ENCODE data around the gene CPTP.

Gene CPTP

DNA sequence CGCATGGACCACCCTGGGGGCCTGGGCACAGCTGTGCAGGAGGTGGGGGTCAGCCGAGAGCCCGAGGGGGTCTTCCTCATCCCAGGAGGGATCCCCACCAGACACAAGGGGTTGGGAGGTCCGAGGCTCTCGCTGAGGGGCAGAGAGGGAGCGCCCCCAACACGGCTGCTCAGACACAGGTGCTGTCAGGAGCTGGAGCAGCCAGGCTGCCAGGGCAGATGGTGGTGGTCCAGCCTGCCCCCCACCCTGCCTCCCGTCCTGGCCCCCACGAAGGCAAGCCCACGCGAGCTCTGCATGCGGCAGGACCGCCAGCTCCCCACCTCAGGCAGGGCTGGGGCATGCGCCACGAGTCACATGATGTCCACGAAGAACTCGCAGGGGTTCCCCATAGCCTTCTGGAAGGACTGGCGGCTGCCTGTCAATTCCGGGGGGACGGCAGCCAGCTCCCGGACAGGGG, 11.2 kb downstream of the CPTP start:
- no peak for DNase-seq (ENCODE audit: low read depth)

DNA sequence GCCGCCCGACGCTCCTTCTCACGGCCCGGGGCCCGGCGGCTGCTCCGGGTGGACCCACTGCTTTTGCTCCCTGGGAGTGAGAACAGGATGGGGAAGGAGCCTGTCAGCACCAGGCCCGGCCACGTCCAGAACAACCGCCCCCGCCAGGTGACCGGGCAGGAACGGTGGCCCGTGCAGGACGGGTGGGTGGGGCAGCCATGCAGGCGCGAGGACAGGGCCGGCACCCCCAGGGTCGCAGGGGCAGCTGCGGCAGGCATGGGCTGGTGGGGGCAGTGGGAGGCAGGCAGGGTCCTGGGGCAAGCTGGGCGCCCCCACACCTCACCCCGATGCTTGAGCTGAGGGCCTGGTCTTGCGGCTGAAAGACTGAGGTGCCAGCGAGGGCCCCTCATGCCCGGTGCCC, 11.8 kb downstream of the CPTP start:
- DNase-seq (ENCODE audit: low read depth): no peak

DNA sequence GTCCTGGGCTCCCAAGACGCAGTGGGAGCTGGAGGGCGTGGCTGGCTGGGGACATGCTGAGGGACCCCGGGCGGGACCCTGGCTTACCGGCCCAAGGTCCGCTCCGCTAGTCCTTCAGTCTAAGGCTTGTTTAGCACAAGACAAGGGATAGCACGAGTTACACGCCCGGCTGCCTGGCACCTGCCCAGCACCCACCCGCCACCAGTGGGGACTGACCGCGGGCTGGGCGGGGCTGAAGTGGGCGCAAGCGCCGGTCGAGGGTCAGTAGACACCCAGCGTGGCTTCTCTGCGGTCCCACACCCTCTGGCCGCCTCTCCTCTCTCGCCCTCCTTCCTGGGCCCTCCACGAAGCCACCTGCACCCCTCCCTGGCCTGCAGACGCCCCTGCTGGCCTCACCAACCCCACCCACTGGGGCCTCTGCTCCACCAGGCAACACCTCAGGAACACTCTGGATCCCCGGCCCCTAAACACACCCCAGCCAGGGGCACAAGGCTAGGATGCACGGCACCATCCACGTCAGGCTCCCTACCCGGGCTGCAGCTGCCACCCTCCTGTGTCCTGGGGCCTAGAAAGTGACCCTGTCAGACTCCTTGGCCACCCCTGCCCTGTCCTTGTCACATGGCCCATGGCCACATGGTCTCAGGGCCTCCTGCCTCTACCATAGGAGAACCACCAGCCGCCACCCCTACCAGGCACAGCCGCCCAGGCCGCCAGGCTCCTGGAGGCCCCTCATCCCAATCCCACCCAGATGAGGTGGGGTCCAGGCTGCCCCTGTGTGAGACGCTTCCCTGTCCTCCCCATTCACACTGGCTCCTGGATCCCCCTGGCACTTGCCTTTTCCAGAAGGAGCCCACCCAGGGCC, 12.6 kb downstream of the CPTP start:
- no peak for DNase-seq (ENCODE audit: low read depth)

DNA sequence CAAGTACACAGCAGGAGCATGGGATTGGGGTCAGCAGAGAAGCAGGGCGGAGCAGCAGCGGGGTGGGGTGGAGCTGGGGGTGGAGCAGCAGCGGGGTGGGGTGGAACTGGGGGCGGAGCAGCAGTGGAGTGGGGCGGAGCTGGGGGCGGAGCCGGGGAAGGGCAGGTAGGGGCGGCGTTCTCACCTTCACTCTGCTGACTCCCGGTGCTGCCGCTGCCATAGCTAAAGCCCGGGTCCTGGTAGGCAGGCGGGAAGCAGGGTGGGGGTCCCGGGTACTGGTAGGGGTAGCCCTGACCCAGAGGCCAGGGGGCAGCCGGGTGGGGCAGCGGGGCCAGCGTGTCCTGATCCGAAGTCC, 13.2 kb downstream of the CPTP start:
- DNase-seq (ENCODE audit: low read depth): peak; percentile 20

DNA sequence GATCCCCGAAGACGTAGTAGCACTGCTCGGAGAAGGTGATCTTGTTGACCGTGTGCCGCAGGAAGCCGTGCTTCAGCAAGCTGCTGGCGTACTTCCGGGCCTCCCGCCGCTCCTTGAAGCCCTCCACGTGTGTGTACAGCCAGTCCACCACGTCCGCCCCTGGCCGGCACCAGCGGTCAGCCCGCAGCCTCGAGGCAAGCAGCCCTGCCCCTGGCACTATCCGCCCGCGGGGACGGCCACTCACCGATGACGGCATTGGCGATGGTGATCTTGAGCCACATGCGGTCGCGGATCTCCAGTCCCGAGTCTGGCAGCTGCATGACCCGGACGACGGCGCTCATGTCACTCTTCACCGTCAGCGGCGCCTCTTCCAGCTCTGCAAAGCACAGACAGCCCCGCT, 13.7 kb downstream of the CPTP start:
- DNase-seq (ENCODE audit: low read depth): no peak

DNA sequence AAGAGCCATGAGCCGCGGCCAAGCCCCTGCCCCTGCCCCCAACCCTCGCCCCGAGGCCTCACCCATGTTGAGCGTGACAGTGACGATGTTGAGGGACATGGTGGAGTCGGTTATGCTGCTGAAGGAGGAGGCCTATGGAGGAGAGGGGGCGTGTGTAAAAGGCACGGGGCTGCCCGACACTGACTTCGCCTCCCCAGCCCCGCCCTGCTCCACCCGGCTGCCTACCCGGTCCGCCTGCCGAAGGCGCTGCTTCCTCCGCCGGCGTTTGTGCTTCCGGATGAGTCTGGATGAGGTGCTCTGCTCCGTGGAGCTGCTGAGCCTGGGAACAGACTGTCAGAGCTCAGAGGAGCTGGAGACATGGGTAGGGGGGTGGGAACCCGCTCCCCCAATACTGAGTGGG, 15.6 kb downstream of the CPTP start:
- no peak for DNase-seq (ENCODE audit: low read depth)

DNA sequence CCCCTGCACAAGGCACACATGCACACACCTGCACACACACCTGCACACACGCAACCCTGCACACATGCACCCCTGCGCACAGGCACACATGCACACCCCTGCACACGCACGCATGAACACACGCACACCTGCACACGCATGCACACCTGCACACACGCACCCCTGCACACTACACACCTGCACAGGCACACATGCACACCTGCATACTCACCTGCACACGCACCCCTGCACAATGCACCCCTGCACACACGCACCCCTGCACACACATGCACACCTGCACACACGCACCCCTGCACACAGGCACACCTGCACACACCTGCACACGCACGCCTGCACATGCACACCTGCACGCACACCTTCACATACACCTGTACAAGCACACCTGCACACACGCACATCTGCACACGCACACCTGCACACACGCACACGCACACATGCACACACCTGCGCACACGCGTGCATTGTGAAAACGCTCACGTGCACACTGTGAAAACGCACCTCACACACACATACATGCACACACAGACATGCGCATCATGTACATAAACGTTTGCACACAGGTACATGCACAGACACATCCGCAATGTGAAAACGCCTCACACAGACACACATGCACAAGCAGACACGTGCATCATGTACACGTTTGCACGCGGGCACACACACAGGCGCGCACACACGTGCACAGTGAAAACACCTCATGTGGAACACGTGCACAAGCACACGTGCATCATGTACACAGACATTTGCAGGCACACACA, 16.4 kb downstream of the CPTP start:
- no peak for DNase-seq (ENCODE audit: low read depth)

DNA sequence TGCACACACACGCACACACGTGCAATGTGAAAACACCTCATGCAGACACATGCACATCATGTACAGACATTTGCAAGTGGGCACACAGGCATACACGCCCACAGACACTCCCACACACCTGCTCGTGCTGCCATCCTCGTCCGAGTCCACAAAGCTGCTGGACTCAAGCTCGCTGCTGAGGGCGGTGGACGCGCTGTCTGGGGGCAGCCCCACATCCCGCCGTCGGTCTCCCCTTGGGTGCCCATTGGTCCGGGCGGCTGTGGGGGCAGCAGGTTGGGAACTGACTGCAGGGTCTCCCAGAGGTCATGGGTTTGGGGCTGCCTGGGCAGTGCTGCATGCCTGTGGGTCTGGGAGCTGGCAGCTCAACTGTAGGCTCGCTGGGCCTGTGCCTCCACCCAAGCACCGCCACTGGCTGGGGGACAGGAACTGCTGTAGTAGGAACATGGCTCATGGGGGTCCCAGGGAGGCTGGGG, 17.0 kb downstream of the CPTP start:
- DNase-seq (ENCODE audit: low read depth): no peak

DNA sequence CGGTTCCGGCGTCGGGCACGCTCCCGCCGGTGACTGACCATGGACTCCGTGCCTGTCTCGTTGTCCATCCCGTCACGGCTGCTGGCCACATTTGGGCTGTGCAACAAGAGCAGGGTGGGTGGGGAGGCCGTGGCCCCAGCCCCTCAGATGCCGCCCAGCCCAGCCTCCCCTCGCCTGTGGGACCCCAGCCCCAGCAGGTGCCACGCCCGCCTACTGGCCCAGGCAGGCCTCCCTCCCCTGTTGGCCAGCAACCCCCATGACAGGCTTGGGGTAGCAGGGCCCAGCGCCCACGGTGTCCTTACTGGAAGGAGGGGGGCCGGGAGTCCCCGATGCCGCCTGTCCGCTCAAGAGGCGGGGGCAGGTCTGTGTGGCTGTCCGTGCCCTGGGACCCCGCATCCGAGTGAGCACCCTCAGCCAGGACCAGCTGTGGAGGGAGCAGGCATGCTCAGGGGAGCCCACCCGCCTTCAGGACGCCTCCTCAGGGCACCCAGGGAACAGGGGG, 17.5 kb downstream of the CPTP start:
- DNase-seq (ENCODE audit: low read depth): no peak

DNA sequence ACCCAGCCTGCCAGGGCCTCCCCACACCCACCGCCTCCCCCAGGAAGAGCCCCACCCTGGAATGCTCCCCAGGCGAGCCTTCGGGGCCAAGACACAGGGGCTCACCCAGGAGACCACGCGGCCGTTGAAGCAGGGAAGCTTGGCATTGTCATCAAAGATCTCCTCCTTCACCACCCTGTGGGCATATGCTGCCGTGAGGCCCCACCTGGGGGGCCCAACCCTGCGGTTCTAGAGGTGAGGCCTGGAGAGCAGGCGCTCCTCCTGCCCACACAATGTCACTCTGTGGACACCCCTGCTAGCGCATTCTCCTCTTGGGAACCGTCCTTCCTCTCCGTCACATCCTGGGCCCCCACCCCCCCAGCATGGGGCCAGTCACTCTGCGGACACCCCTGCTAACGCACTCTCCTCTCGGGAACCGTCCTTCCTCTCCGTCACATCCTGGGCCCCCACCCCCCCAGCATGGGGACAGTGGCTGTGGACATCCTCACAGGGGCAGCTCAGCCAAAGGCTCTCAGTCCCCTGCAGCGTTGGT, 18.0 kb downstream of the CPTP start:
- no peak for DNase-seq (ENCODE audit: low read depth)

DNA sequence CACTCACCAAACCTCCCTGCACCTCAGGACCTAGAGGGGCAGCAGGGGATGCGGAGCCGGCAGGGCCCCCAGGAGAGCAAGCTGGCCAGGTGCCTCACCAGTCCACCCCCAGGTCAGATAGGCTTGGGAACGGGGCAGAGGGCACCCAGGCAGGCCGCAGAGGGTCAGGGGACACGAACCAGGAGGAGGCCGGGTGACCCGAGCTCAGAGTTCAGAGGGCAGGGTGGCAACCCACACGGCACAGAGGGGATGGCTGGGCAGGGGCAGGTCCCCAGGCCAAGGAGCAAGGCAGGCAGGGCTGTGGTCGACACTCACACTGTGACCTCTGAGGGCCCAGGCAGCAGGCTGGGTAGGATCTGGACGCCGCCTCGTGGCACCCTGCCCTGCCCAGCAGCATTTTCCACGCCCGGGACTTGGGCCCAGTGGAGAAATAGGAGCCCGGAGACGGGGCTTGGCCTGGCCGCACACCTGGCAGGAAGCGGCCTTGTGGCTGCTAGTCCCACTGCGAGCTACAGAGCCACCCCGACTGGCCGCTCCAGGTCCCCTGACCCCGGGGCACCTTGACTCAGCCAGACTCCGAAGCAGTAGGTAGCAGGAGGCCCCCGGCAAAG, 19.3 kb downstream of the CPTP start:
- DNase-seq (ENCODE audit: low read depth): no peak

DNA sequence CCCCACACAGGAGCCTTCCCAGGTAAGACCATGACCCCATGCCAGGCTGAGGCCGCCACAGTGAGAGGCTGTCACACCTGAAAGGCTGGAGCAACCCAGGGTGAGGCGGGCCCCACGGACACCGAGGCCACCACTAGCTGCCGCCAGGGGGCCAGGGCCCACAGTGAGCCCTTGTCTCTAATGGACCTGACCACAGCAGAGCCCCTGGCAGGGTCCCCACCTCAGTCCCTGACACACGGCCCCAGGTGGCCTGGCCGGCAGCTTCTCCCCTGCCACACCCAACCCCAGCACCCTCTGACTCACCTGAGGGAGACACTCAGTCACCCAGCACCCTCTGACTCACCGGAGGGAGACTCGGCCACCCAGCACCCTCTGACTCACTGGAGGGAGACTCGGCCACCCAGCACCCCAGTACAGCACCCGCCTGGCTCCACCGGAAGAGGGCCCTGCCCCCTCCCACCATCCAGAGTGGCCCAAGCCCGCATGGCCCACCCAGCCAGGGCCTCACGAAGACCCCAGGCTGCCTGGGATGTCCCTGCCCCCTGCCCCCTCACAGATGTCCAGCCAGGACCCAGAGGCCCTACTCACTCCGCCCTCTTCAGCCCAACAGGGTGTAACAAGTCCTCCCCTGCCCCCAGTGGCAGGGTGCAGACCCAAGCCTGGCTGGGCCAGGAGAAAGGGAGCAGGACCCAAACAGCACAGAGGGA, 20.2 kb downstream of the CPTP start:
- DNase-seq (ENCODE audit: low read depth): no peak

DNA sequence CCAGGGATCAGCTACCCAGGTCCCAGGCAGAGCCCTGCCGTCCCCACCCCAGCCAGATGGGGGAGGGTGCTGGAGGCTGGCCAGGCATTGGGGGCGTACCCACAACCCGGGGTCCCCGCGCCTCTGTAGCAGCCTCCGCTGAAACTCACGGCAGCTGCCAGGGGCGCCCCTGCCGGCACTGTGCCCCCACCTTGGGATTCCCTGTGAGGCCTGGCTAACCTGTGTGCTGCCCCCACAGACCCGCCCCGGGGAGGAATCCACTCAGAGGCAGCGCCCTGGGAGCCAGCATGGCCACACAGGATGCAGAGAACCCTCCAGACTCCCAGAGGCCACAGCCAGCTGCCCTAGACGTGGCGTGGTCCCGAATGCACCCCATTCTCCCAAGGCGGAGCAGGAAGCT, 20.8 kb downstream of the CPTP start:
- DNase-seq (ENCODE audit: low read depth): no peak

DNA sequence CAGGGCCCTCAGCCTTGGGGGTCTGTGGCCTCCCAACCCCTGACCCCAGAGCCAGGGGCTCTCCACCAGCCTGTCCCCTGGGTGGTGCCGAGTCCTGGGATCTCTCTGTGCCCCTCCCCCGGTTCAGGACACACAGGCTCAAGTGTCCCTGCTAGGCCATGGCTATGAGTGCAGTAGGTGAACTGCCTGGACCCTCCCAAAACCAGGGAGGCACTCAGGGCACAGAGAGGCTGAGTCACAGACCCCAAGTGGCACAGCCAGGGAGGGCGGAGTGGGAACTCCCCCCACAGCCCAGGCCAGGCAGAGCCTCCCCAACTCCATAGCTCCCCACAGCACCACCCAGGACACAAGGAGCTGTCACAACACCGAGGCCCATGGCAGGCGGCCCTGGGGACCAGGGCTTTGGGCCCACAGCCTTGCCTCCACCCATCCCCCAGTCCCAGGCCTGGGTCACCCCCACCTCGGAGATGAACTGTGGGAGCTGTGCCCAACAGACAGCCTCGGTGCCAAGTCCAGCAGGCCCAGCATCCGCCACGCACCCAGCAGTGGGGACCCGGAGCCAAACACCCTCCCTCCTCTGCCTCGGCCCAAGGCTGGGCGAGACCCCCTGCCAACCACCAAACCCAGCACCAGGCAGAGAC, 21.4 kb downstream of the CPTP start:
- DNase-seq (ENCODE audit: low read depth): no peak

DNA sequence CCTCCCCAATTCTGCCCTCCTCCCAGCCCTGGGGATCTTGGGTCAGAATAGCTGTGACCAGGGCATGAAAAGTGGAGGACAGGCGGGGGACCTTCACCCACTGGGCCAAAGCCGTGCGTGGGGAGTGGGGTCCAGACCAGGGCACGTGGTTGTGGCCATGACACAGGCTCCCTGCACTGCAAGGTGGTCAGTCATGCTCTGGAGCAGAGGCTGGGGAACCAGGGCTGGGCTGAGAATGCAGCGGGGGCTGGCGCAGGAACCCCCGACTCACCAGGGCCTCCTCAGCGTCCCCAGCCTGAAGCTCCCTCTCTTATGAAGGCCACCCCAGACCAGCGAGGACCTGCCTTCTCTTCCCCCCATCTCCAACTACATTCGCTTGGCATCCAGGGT, 21.9 kb downstream of the CPTP start:
- no peak for DNase-seq (ENCODE audit: low read depth)

DNA sequence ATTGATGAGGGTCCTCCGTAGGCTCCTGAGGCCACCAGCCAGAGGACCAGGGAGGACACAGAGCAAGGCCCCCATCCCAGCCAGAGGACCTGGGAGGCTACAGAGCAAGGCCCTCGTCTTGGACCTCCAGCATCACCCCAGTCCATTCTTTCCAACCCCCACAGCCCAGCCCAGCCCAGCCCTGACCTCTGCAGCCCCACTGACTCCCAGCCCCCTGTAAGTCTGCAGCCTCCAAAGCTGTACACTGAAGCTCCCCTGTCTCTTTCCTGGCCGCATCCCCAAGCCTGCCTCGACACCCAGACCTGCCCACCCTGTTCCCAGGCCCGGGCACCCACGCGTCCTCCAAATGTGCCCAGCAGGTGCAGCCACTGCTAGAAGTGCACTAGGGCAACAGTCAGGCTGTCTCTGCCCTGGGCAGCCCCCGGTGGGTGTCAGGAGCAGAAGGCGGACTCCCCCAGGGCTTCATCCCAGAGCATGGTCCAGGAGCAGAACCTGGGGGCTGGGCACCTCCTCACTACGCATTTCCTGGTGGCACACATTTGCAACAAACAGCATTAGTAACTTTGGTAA, 22.5 kb downstream of the CPTP start:
- DNase-seq (ENCODE audit: low read depth): no peak

DNA sequence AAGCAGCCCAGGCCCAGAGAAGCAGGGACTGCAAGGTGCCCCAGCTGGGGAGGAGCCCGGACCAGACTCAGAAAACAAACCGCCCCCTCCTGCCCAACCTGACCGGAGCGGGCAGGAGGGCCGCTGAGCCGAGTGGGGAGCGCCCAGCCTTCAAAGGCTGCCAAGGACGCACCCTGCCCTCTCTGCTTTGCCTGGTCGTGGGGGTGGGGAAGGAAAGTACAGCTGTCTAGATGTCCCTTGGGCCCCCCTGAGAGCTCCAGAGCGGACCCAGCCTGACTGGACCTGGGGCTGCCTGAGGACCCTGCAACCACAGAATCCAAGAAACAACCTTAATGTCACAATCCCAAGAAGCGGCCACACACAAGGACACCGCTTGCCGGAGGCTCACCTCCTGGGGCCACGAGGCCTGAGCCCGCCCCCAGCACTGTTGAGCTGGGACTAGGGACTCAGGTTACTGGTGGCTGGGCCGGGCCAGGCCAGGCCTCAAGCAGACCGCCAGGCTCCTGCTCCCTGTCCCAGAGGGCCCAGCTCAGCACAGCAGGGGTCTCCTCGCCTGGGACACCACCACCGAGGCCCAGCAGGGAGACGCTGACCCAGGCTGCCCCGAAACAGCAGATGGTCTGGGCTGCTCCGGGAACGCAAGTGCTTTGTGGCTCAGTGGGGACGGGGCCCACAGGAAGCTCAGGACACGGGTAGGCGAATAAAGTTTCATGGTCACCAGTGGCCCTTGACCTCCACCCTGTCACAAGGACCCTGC, 23.2 kb downstream of the CPTP start:
- DNase-seq (ENCODE audit: low read depth): no peak

DNA sequence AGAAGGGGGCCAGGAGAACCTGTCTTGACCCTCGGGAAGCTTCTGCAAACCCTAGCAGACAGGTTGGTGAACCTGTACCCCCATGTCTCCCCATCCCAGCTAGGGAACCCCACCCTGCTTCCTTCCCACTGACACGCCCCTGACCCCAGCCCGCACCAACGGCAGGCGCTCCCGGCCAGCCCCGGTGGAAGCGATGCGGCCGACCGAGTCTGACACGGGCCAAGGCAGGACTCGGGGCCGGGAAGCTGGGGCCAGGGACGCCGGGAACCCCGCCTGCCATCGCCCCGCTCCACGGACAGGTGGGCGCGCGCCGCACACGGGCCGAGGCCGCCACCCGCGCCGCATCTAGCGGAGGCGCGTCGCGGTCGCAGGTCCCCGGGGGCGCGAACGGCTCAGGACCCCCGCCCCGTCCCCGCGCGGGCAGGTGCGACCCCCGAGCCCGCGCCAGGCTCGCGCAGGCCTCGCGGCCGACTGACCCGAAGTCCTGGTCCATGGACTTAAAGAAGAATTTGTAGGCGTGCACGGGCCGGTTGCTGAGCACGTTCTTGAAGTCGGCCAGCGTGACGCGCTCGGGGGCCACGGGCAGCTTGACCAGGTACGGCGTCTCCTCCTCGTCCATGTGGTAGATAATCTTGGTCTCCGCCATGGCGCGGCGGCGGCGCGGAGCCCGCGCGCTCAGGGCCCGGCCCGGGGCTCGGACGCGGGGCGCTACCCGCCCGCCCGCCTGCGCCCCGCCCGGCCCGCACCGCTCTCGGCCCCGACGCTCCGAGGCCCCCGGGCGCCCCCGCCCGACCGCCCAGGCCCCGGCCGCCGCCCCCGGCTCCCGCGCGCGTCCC, 24.0 kb downstream of the CPTP start:
- DNase-seq (ENCODE audit: low read depth): no peak
